Fibroblast of mammary gland (primary cell): ENCODE results near the gene MICU1.

Experiments
- DNase-seq: peaks from one replicate; pipeline ENCODE4 v3.0.0-alpha.2; 2010; ENCODE audit warnings: low read depth
- H3K4me3 ChIP-seq: 2 replicates; pipeline ENCODE4 v1.5.1; 2011; ENCODE audit warnings: low read depth, mild to moderate bottlenecking, low read length, moderate library complexity; ENCODE audit not compliant: control insufficient read depth
- CTCF ChIP-seq: conservative IDR thresholded peaks from 2 replicates; pipeline ENCODE4 v1.5.1; 2011; ENCODE audit warnings: low read depth, low read length, inconsistent platforms; ENCODE audit not compliant: control insufficient read depth, insufficient read depth

The MICU1 gene

GRCh38 chr10:72612203-72612826 lies 13.6 kb downstream of the MICU1 start:
- no peak overlapping the region for H3K4me3 ChIP-seq
- peak; percentile 14 for DNase-seq
- no peak for TF ChIP-seq CTCF

GRCh38 chr10:72611783-72612182 lies 14.1 kb downstream of the MICU1 start:
- TF ChIP-seq CTCF, result no peak
- DNase-seq, result no peak
- H3K4me3 ChIP-seq, result no peak overlapping the region

- no peak for TF ChIP-seq CTCF
- DNase-seq, result no peak
- no peak overlapping the region for H3K4me3 ChIP-seq
Measured at GRCh38 chr10:72610466-72610865, 15.4 kb downstream of the MICU1 start.

GRCh38 chr10:72605122-72605521 lies 20.8 kb downstream of the MICU1 start:
- no peak for TF ChIP-seq CTCF
- no peak for DNase-seq
- no peak overlapping the region for H3K4me3 ChIP-seq

GRCh38 chr10:72601144-72601543 lies 24.7 kb downstream of the MICU1 start:
- no peak for DNase-seq
- H3K4me3 ChIP-seq, result no peak overlapping the region
- TF ChIP-seq CTCF, result no peak

GRCh38 chr10:72598769-72599701 lies 26.8 kb downstream of the MICU1 start:
- H3K4me3 ChIP-seq, result no peak overlapping the region
- TF ChIP-seq CTCF, result no peak
- DNase-seq, result no peak
